ENCODE results near the gene DLL1.

DNA sequence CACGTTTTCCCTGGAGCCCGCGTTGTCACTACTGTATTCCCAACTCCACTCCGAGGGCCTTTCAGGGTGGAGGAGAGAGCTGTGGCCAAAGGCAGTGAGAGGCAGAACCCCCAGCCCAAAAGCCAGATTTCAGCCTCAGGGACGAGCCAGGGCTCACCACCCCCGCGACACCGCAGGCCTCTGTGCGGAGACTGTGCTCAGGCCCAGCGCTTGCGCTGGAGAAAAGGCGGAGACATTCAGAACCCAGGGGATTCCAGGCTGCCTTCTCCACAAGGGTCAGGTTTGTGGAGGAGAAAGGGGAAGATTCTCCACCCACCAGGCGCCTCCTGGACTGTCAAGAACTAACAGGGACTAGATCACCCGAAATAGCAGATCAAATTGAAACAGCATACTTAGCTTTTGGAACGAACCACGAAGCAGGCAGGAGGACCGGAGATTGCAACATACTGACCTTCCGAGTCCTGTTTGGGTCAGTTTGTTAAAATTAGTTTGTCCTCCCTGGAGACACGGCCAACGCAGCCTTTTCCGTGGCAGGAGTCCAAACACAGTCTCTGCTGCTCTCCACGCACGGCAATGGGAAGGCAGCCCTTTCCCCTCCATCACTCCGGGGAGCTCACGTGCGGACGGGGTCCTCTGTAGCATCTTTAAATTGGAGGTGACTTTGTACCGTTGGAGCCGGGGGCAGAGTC, 14.4 kb downstream of the DLL1 start:
- TF ChIP-seq, protein P1, sequence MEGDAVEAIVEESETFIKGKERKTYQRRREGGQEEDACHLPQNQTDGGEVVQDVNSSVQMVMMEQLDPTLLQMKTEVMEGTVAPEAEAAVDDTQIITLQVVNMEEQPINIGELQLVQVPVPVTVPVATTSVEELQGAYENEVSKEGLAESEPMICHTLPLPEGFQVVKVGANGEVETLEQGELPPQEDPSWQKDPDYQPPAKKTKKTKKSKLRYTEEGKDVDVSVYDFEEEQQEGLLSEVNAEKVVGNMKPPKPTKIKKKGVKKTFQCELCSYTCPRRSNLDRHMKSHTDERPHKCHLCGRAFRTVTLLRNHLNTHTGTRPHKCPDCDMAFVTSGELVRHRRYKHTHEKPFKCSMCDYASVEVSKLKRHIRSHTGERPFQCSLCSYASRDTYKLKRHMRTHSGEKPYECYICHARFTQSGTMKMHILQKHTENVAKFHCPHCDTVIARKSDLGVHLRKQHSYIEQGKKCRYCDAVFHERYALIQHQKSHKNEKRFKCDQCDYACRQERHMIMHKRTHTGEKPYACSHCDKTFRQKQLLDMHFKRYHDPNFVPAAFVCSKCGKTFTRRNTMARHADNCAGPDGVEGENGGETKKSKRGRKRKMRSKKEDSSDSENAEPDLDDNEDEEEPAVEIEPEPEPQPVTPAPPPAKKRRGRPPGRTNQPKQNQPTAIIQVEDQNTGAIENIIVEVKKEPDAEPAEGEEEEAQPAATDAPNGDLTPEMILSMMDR (IDR thresholded peaks at IDR 0.05; ENCODE audit: low read length) = no peak
- TF ChIP-seq EZH2 (IDR thresholded peaks at IDR 0.05; ENCODE audit: borderline replicate concordance, low read length) = no peak
